WTC11 (cell line): ENCODE data around the gene TOMM40L. TPM values are rescaled to one million over a fixed set of nuclear protein-coding genes. Genes with fewer than 3 reads are reported as not detected.

Source experiments
- ATAC-seq: fragments of 200-7000 bp; cut with Tn5 transposase; 2 replicates; pipeline ENCODE4 v1.10.0; 2021; ENCODE audit warnings: mild to moderate bottlenecking, moderate library complexity
- CTCF ChIA-PET: fragments of 300-600 bp; sonication (Branson Sonifier 250); formaldehyde crosslinking; loops from one replicate; lab custom pipeline; 2021; ENCODE audit warnings: antibody characterized with exemption; lab: Charles Lee
- POLR2A ChIA-PET: fragments of 350-600 bp; sonication (Branson Sonifier 250); formaldehyde crosslinking; loops from one replicate; lab custom pipeline; 2021; ENCODE audit warnings: antibody characterized with exemption; lab: Charles Lee
- DNase-seq: peaks from one replicate; pipeline ENCODE4 v3.0.0; 2021; ENCODE audit warnings: low spot score
- H3K27ac Mint-ChIP-seq: 2 replicates; pipeline ENCODE4 v1.8.0; 2021; ENCODE audit warnings: mixed read lengths
- H3K27me3 Mint-ChIP-seq: 2 replicates; pipeline ENCODE4 v1.8.0; 2021; ENCODE audit warnings: low read depth, mild to moderate bottlenecking, moderate library complexity, mixed read lengths
- H3K36me3 Mint-ChIP-seq: 2 replicates; pipeline ENCODE4 v1.8.0; 2021; ENCODE audit warnings: mixed read lengths
- H3K4me1 Mint-ChIP-seq: 2 replicates; pipeline ENCODE4 v1.8.0; 2022; ENCODE audit warnings: mixed read lengths
- H3K4me3 Mint-ChIP-seq: 2 replicates; pipeline ENCODE4 v1.8.0; 2021; ENCODE audit warnings: mild to moderate bottlenecking, moderate library complexity, mixed read lengths
- H3K9me3 Mint-ChIP-seq: 2 replicates; pipeline ENCODE4 v1.8.0; 2021; ENCODE audit warnings: mixed read lengths
- CBFB ChIP-seq: sonication (generic); formaldehyde crosslinking; IDR thresholded peaks from 2 replicates; pipeline ENCODE4 v1.8.1; 2022; ENCODE audit warnings: mild to moderate bottlenecking, low read depth, missing genetic modification reagents
- ESRRA ChIP-seq: sonication (generic); formaldehyde crosslinking; IDR thresholded peaks from 2 replicates; pipeline ENCODE4 v1.8.1; 2022; ENCODE audit warnings: mild to moderate bottlenecking, missing genetic modification reagents, borderline replicate concordance
- FOXK1 ChIP-seq: sonication (generic); formaldehyde crosslinking; IDR thresholded peaks from 2 replicates; pipeline ENCODE4 v1.8.0; 2022; ENCODE audit warnings: mild to moderate bottlenecking, moderate library complexity, missing genetic modification reagents
- FOXP1 ChIP-seq: sonication (generic); formaldehyde crosslinking; IDR thresholded peaks from 2 replicates; pipeline ENCODE4 v1.8.0; 2022; ENCODE audit warnings: missing genetic modification reagents, mild to moderate bottlenecking, moderate library complexity, borderline replicate concordance
- FOXP4 ChIP-seq: sonication (generic); formaldehyde crosslinking; IDR thresholded peaks from 2 replicates; pipeline ENCODE4 v1.8.0; 2022; ENCODE audit warnings: mild to moderate bottlenecking, missing genetic modification reagents
- GTF2I ChIP-seq: fragments of 250-450 bp; sonication (Bioruptor Pico); conservative IDR thresholded peaks from 2 replicates; pipeline ENCODE4 v1.4.0; 2021; ENCODE audit warnings: mild to moderate bottlenecking
- HMGA2 ChIP-seq: fragments of 250-450 bp; sonication (Bioruptor Pico); IDR thresholded peaks from 2 replicates; pipeline ENCODE4 v1.4.0; 2021; ENCODE audit warnings: mild to moderate bottlenecking, moderate library complexity
- IRF2 ChIP-seq: sonication (generic); formaldehyde crosslinking; IDR thresholded peaks from 2 replicates; pipeline ENCODE4 v1.8.0; 2022; ENCODE audit warnings: low read depth, missing genetic modification reagents, borderline replicate concordance
- JUN ChIP-seq: sonication (generic); formaldehyde crosslinking; IDR thresholded peaks from 2 replicates; pipeline ENCODE4 v1.8.0; 2023; ENCODE audit warnings: mild to moderate bottlenecking, missing genetic modification reagents
- MAX ChIP-seq: sonication (generic); formaldehyde crosslinking; IDR thresholded peaks from 2 replicates; pipeline ENCODE4 v1.8.0; 2022; ENCODE audit warnings: mild to moderate bottlenecking, missing genetic modification reagents
- MLX ChIP-seq: sonication (generic); formaldehyde crosslinking; IDR thresholded peaks from 2 replicates; pipeline ENCODE4 v1.8.1; 2023; ENCODE audit warnings: mild to moderate bottlenecking, missing genetic modification reagents, moderate library complexity
- MYBL2 ChIP-seq: sonication (generic); formaldehyde crosslinking; IDR thresholded peaks from 2 replicates; pipeline ENCODE4 v1.8.1; 2023; ENCODE audit warnings: mild to moderate bottlenecking, moderate library complexity, missing genetic modification reagents
- NFE2L1 ChIP-seq: sonication (generic); formaldehyde crosslinking; IDR thresholded peaks from 2 replicates; pipeline ENCODE4 v1.8.1; 2023; ENCODE audit warnings: missing genetic modification reagents
- NR3C1 ChIP-seq: sonication (generic); formaldehyde crosslinking; conservative IDR thresholded peaks from 2 replicates; pipeline ENCODE4 v1.8.1; 2023; ENCODE audit warnings: low read depth, mild to moderate bottlenecking, missing genetic modification reagents
- TCF7 ChIP-seq: sonication (generic); formaldehyde crosslinking; IDR thresholded peaks from 2 replicates; pipeline ENCODE4 v1.8.0; 2022; ENCODE audit warnings: mild to moderate bottlenecking, low read depth, missing genetic modification reagents, moderate library complexity
- TEAD1 ChIP-seq: sonication (generic); formaldehyde crosslinking; IDR thresholded peaks from 2 replicates; pipeline ENCODE4 v1.8.0; 2022; ENCODE audit warnings: mild to moderate bottlenecking, missing genetic modification reagents
- ZNF263 ChIP-seq: sonication (generic); formaldehyde crosslinking; IDR thresholded peaks from 2 replicates; pipeline ENCODE4 v1.8.1; 2022; ENCODE audit warnings: low read depth, mild to moderate bottlenecking, moderate library complexity, missing genetic modification reagents
- ZNF423 ChIP-seq: fragments of 250-450 bp; sonication (Bioruptor Pico); IDR thresholded peaks from 2 replicates; pipeline ENCODE4 v2.1.2; 2022; ENCODE audit warnings: mild to moderate bottlenecking, moderate library complexity
- total RNA-seq: library from RNA; stranded (reverse); gene quantifications from 3 replicates; pipeline ENCODE4 v1.2.3, GENCODE V29; 2021
- TF ChIP-seq, protein P1 (sequence below): fragments of 250-450 bp; sonication (Bioruptor Pico); conservative IDR thresholded peaks from 2 replicates; pipeline ENCODE4 v1.9.0; 2021; ENCODE audit warnings: mild to moderate bottlenecking
- TF ChIP-seq, protein P2 (sequence below): sonication (generic); formaldehyde crosslinking; IDR thresholded peaks from 2 replicates; pipeline ENCODE4 v1.8.0; 2022; ENCODE audit warnings: mild to moderate bottlenecking, missing genetic modification reagents
- TF ChIP-seq, protein P3 (sequence below): sonication (generic); formaldehyde crosslinking; IDR thresholded peaks from 2 replicates; pipeline ENCODE4 v1.8.1; 2022; ENCODE audit warnings: low read depth, missing genetic modification reagents, borderline replicate concordance
- TF ChIP-seq, protein P4 (sequence below): fragments of 250-450 bp; sonication (Bioruptor Pico); IDR thresholded peaks from 2 replicates; pipeline ENCODE4 v1.9.0; 2021; ENCODE audit warnings: moderate library complexity, mild to moderate bottlenecking, inconsistent platforms, borderline replicate concordance
- TF ChIP-seq, protein P5 (sequence below): fragments of 250-450 bp; sonication (Bioruptor Pico); IDR thresholded peaks from 2 replicates; pipeline ENCODE4 v1.9.0; 2021; ENCODE audit warnings: mild to moderate bottlenecking
- TF ChIP-seq, protein P6 (sequence below): sonication (generic); formaldehyde crosslinking; IDR thresholded peaks from 2 replicates; pipeline ENCODE4 v1.8.1; 2022; ENCODE audit warnings: missing genetic modification reagents, borderline replicate concordance

The TOMM40L gene
- total RNA-seq, 1 experiment from 2014 or later: 16.9 TPM

DNA sequence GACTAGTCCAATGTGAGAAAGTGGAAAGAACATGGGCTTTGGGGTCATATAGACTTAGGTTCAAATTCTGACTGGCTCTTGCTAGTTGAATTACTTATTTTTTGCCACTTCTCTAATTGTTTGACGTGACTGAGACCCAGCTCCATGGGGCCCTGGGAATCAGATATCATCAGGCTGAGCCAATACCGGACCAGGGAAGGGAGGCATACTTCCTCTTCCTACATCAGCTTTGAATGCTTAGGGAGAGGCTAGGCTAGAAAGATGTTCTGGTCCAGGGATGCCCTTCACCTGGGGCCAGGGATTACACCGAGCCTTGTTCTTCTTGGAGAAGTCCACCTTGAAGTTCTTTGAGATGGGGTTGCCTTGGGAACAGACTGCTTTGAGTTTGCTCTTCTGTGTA is 15.8 kb downstream of the TOMM40L start:
- CTCF ChIA-PET: interaction anchor here (1.3 to 1.7 kb wide), 2 partner anchors 49 to 64 kb away, joined by 4 to 5 read pairs; no protein-coding TSS in a partner anchor
- no peak for DNase-seq
- H3K4me1 Mint-ChIP-seq: no peaks in the 10 kb centered on the region
- H3K27me3 Mint-ChIP-seq: peaks cover 6% of the 10 kb centered on the region
- H3K4me3 Mint-ChIP-seq: no peak overlapping the region
- H3K9me3 Mint-ChIP-seq: no peaks in the 10 kb centered on the region
- no peak overlapping the region for H3K27ac Mint-ChIP-seq
- TF ChIP-seq, protein P1, sequence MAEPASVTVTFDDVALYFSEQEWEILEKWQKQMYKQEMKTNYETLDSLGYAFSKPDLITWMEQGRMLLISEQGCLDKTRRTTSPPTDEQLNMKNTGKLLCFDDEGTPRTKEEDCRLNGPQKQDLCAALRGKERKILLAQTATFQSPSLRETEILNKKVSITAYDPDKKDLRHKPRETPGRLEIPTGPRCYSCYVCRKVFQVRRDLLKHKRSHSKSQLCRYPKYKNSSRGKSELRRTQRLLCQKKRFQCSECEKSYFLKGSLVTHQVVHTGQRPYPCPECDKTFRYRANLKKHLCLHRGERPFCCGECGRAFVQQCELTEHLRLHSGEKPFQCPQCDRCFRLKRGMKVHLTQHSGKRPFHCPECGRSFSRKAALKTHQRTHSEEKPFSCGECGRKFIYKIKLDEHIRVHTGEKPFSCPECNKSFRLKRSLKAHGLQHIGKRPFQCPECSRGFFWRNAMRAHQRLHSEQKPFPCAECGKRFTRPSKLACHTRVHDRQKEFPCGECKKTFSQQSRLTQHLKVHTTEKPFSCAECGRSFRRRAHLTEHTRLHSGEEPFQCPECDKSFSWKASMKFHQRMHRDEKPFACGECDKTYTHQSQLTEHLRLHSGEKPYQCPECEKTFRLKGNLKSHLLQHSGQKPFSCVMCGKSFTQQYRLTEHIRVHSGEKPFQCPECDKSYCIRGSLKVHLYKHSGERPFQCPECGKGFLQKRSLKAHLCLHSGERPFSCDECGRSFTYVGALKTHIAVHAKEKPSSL (CRISPR knock-in tag): no peak
- no peak for TF ChIP-seq ESRRA (CRISPR knock-in tag)
- TF ChIP-seq, protein P2, sequence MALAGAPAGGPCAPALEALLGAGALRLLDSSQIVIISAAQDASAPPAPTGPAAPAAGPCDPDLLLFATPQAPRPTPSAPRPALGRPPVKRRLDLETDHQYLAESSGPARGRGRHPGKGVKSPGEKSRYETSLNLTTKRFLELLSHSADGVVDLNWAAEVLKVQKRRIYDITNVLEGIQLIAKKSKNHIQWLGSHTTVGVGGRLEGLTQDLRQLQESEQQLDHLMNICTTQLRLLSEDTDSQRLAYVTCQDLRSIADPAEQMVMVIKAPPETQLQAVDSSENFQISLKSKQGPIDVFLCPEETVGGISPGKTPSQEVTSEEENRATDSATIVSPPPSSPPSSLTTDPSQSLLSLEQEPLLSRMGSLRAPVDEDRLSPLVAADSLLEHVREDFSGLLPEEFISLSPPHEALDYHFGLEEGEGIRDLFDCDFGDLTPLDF (CRISPR knock-in tag): no peak
- TF ChIP-seq NFE2L1 (CRISPR knock-in tag): no peak
- TF ChIP-seq TEAD1 (CRISPR knock-in tag): no peak
- TF ChIP-seq FOXK1 (CRISPR knock-in tag): no peak
- TF ChIP-seq FOXP4 (CRISPR knock-in tag): no peak
- TF ChIP-seq IRF2 (CRISPR knock-in tag): no peak
- no peak for TF ChIP-seq CBFB (CRISPR knock-in tag)
- no peak for TF ChIP-seq MYBL2 (CRISPR knock-in tag)
- no peak for TF ChIP-seq NR3C1 (CRISPR knock-in tag)
- TF ChIP-seq GTF2I (CRISPR knock-in tag): no peak
- TF ChIP-seq JUN (CRISPR knock-in tag): no peak
- TF ChIP-seq, protein P3, sequence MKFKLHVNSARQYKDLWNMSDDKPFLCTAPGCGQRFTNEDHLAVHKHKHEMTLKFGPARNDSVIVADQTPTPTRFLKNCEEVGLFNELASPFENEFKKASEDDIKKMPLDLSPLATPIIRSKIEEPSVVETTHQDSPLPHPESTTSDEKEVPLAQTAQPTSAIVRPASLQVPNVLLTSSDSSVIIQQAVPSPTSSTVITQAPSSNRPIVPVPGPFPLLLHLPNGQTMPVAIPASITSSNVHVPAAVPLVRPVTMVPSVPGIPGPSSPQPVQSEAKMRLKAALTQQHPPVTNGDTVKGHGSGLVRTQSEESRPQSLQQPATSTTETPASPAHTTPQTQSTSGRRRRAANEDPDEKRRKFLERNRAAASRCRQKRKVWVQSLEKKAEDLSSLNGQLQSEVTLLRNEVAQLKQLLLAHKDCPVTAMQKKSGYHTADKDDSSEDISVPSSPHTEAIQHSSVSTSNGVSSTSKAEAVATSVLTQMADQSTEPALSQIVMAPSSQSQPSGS (CRISPR knock-in tag): no peak
- no peak for TF ChIP-seq ZNF423 (CRISPR knock-in tag)
- no peak for TF ChIP-seq TCF7 (CRISPR knock-in tag)
- TF ChIP-seq, protein P4, sequence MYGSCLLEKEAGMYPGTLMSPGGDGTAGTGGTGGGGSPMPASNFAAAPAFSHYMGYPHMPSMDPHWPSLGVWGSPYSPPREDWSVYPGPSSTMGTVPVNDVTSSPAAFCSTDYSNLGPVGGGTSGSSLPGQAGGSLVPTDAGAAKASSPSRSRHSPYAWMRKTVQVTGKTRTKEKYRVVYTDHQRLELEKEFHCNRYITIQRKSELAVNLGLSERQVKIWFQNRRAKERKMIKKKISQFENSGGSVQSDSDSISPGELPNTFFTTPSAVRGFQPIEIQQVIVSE (CRISPR knock-in tag): no peak
- no peak for TF ChIP-seq FOXP1 (CRISPR knock-in tag)
- no peak for TF ChIP-seq HMGA2 (CRISPR knock-in tag)
- no peak for ATAC-seq
- no peaks in the 10 kb centered on the region for H3K36me3 Mint-ChIP-seq
- POLR2A ChIA-PET: no interaction called here

GRCh38 chr1:161242313-161242712 is 16.5 kb downstream of the TOMM40L start:
- DNase-seq: no peak
- Mint-ChIP-seq H3K36me3 (no peaks in the 10 kb centered on the region), H3K9me3 (no peaks in the 10 kb centered on the region), H3K27me3 (peaks cover 6% of the 10 kb centered on the region), H3K4me3 (no peak overlapping the region), H3K27ac (no peak overlapping the region; the same call in 1 of the 2 replicates), H3K4me1 (no peaks in the 10 kb centered on the region)
- no peak for ATAC-seq
- ChIA-PET POLR2A (no interaction called here), CTCF (no interaction called here)
- TF ChIP-seq, protein P5, sequence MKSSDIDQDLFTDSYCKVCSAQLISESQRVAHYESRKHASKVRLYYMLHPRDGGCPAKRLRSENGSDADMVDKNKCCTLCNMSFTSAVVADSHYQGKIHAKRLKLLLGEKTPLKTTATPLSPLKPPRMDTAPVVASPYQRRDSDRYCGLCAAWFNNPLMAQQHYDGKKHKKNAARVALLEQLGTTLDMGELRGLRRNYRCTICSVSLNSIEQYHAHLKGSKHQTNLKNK: no peak
- TF ChIP-seq, protein P6, sequence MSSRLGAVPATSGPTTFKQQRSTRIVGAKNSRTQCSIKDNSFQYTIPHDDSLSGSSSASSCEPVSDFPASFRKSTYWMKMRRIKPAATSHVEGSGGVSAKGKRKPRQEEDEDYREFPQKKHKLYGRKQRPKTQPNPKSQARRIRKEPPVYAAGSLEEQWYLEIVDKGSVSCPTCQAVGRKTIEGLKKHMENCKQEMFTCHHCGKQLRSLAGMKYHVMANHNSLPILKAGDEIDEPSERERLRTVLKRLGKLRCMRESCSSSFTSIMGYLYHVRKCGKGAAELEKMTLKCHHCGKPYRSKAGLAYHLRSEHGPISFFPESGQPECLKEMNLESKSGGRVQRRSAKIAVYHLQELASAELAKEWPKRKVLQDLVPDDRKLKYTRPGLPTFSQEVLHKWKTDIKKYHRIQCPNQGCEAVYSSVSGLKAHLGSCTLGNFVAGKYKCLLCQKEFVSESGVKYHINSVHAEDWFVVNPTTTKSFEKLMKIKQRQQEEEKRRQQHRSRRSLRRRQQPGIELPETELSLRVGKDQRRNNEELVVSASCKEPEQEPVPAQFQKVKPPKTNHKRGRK (CRISPR knock-in tag): no peak
- TF ChIP-seq MLX (CRISPR knock-in tag) (no peak), MAX (CRISPR knock-in tag) (no peak), ZNF263 (no peak)
